Measurements from ENCODE around the gene CORT.
A peak's percentile ranks its signal among the peaks of the same experiment; 100 is the strongest.

The CORT gene

GRCh38 chr1:10490286-10490970, 40.6 kb downstream of the CORT start:
- no peak for TF ChIP-seq JUND (IDR thresholded peaks at IDR 0.05; ENCODE audit: low read depth)
- DNase-seq (ENCODE audit: low read depth in 1 of 2, low spot score in 1 of 2): no peak
- in situ Hi-C loops (cut with HindIII; ENCODE audit: low pct_unique_long_range_greater_than_20kb, low sequenced_read_pairs): no loop called here

- in situ Hi-C loops (cut with HindIII; ENCODE audit: low pct_unique_long_range_greater_than_20kb, low sequenced_read_pairs): no loop called here
- no peak for TF ChIP-seq JUND (IDR thresholded peaks at IDR 0.05; ENCODE audit: low read depth)
- no peak for DNase-seq (ENCODE audit: low read depth in 1 of 2, low spot score in 1 of 2)
Measured at GRCh38 chr1:10494418-10494753, 44.6 kb downstream of the CORT start.

GRCh38 chr1:10494754-10495474, 45.1 kb downstream of the CORT start:
- TF ChIP-seq JUND (IDR thresholded peaks at IDR 0.05; ENCODE audit: low read depth): no peak
- in situ Hi-C loops (cut with HindIII; ENCODE audit: low pct_unique_long_range_greater_than_20kb, low sequenced_read_pairs): no loop called here
- DNase-seq (ENCODE audit: low read depth in 1 of 2, low spot score in 1 of 2): peak in 1 of 2 experiments; percentile 70

- TF ChIP-seq JUND (IDR thresholded peaks at IDR 0.05; ENCODE audit: low read depth): no peak
- in situ Hi-C loops (cut with HindIII; ENCODE audit: low pct_unique_long_range_greater_than_20kb, low sequenced_read_pairs): no loop called here
- no peak for DNase-seq (ENCODE audit: low read depth in 1 of 2, low spot score in 1 of 2)
Measured at GRCh38 chr1:10495475-10495817, 45.6 kb downstream of the CORT start.

GRCh38 chr1:10495952-10496351, 46.1 kb downstream of the CORT start:
- DNase-seq (ENCODE audit: low read depth in 1 of 2, low spot score in 1 of 2): no peak
- in situ Hi-C loops (cut with HindIII; ENCODE audit: low pct_unique_long_range_greater_than_20kb, low sequenced_read_pairs): no loop called here

GRCh38 chr1:10497109-10497508, 47.3 kb downstream of the CORT start:
- no peak for DNase-seq (ENCODE audit: low read depth in 1 of 2, low spot score in 1 of 2)
- TF ChIP-seq JUND (IDR thresholded peaks at IDR 0.05; ENCODE audit: low read depth): no peak
- in situ Hi-C loops (cut with HindIII; ENCODE audit: low pct_unique_long_range_greater_than_20kb, low sequenced_read_pairs): no loop called here

More at GRCh38 chr1:10495952-10496351, 46.1 kb downstream of the CORT start:
- TF ChIP-seq JUND (IDR thresholded peaks at IDR 0.05; ENCODE audit: low read depth): no peak

GRCh38 chr1:10498231-10498630, 48.4 kb downstream of the CORT start:
- no peak for DNase-seq (ENCODE audit: low read depth in 1 of 2, low spot score in 1 of 2)
- no peak for TF ChIP-seq JUND (IDR thresholded peaks at IDR 0.05; ENCODE audit: low read depth)
- in situ Hi-C loops (cut with HindIII; ENCODE audit: low pct_unique_long_range_greater_than_20kb, low sequenced_read_pairs): no loop called here

Data from T47D (cell line).